HG03139 (cell line): Measurements from ENCODE around the gene TEX30.
"Not testable (repeated sequence)": the region's sequence is repeated elsewhere in the genome, so short reads cannot be mapped to it uniquely, and the experiment has no call there.

Experiments used
- ATAC-seq: cut with Tn5 transposase; IDR thresholded peaks from one replicate; pipeline ENCODE4 v1.9.1; 2021; ENCODE audit not compliant: unreplicated experiment

The TEX30 gene

DNA sequence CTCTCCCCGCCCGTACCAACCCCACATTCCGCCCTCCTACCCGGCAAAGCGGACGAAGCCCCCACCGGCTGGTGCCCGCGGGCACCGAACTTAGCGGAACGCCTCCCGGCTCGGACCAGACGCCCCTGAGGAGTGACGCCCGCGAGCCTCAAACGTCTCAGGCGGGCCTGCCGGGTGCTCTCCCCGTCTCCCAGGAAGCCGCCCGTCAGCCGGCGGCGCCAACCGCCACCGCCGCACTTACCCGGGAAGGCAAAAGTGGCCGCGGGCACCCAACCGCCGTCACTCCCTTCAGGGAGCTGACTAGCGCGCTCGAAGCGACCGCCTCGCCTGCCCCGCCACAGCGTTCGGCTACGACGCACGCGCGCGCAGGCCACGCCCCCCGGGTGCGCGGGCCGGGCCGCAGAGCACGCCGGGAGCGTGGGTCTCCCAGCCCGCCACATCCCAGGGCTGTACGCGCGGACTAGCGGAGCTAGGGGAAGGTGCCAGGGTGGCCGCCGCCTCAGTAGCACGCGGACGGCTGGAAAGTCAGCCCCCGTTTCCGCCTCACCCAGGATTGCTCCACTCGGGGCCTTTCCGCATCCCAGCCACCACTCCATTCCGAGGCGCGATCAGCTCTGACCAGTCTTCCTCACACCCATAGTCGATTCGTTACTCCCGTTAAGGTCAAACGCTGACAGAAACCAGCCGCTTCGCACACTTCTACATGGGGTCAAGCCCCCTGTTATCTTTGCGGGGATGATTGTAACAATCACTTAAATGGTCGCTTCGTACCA lies at the start of gene TEX30:
TSS of gene TEX30 (minus strand) at position 346 of the 773 bp plus-strand sequence. CDS start 3,760 bp downstream, outside the sequence.
- peak; percentile 91 for ATAC-seq

DNA sequence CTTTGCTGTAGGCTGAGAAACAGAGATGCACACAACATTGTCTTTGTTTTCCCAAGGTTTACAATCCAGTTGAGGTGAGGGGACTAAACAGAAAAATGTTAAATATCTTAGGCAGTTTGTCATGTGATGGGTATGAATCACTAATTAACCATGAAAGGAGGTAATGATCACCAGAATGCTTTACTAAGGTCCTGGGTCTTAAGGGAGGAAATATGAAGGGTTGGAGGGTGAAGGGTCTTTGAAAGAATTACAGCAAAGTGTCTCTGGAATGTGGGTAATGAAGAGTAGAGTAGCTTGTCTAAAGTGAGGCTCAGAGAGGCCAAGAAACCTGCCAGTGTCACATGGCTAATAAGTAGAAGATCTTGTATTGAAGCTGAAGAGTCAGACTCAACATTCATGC lies 44.3 kb upstream of the TEX30 start:
- ATAC-seq, result no peak

DNA sequence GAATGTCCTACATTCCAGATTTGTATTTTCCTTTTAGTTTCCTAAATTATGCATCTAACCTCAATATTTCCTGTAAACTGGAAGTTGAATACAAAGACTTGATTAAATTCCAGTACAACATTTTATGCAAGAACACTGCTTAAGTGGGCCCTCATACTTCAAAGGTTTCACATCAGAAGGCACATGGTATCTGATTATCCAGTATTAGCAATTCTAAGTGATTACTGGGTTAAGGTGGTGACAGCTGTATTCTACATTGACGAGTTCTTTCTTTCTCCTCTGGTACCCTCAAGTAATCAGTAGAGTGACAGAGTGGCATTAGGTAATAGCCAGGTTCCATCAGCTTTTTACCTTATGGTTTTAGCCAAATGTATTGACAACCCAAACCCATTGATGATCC lies 43.7 kb upstream of the TEX30 start:
- no peak for ATAC-seq

DNA sequence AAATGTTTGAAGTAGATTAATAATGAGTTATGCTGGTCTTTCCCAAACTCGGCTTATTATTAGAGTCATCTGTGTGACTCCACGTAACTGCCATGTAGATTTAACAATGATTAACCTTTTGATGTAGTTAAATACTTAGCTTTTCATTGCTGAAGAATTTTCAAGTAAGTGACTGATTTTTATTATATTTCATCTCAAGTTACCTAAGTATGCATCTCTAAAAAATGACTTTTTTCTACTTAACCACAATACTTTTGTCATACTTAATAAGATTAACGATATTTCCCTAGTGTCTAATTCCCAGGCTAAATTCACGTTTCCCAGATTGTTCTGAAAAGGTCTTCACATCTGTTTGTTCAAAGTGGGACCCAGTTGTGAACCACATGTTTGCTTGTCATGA lies 43.1 kb upstream of the TEX30 start:
- ATAC-seq, result no peak

DNA sequence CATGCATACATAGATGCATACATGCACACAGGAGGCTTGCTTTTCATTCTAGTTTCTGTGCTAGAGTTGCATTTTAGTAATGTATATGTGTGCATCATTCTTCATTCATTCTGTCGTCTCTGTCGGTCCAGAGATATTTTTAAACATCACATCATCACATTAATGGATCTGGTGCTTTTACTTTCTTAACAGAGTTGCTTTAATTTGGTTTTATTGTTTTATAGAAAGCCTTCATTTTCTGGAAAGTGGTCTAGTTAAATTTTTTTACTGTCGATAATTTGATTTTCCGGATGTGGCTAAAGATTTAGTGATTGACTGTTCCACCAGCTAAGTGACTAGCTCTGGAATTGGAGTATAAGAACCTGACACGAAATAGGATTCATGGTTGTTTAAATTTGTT lies 42.2 kb upstream of the TEX30 start:
- no peak for ATAC-seq

DNA sequence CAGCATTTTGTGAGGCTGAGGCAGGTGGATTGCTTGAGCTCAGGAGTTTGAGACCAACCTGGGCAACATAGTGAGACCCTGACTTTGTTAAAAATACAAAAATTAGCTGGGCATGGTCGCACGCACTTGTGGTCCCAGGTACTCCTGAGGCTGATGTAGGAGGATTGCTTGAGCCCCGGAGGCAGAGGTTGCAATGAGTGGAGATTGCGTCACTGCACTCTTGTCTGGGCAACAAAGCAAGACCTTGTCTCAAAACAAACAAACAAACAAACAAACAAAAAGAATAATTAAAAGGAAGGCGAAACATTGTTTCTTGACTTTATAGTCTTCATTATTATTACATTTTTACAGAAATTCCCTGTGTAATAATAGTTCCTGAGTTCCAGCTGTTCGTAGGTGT lies 41.2 kb upstream of the TEX30 start:
- ATAC-seq, result no peak

DNA sequence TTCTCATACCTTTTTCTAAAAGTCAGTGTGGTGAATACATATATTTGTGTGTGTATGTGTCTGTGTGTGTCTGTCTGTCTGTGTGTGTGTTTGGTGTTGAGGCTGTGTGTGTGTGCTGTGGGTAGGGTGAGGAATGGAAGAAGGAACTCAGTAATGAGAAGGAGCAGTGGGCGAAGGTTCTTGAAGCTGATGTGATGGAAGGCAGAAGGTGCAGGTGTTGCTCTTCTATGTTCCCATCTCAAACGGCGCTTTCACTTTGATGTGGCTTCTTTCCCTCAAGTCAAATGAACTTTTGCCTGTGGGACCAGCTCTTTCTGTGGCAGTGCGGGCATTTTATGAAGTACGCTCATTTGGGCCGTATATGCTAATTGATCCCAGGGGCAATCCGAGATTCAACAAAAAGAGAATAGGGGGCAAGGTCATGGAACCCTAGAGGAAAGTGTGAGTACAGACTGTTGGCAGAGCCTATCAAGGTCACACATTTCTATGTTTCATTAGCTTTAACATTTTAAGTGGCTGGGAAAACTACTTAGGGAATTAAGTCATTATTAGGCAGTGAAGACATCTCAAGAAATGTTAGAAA lies 40.5 kb upstream of the TEX30 start:
- ATAC-seq, result no peak

DNA sequence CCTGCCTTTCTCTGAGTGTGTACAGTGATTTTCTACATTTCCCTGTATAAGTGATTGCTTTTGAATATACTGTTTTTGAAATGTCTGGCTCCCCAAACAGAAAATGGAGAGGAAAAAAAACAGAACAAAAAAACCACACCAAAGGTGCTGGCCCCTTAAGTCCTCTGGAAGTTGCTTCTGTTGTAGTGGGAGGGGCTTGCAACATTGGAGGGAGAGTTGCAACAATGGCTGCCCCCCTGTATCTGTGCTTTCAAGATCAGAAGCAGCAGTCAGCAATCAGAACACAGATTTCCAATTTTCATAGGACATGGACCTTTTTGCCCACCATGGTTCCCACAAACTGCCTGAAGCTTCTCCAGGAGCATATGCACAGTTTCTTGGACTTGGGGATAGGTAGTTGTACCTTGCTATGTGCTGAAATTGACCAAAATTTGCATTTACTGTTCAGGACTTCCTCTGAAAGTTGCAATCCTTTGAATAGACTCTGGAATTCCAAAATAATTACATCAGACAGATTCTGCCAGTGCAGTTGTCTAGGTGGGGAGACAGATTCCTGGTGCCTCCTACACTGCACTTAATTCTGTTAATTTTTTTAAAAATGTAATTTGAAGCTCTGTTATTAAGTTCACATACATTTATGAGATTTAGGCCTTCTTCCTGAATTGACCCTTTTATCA lies 39.2 kb upstream of the TEX30 start:
- ATAC-seq, result no peak

DNA sequence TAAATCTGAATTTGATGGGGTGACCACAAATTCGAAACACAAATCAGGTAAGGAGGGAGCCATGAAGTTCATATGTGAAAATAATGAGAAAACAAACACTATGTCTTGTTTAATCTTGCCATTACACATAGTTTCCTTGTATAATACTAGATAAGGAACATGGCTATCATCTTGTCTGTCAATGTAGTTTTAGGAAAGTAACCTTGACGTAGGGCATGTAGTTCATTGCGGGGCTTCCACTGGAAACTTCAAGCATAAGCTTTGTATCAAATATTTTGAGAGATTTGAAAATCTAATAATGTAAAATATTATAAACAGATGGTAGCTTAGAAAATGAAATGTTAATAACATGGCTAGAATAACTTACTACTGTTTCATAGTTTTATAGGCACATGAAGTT lies 34.1 kb upstream of the TEX30 start:
- ATAC-seq, result no peak

DNA sequence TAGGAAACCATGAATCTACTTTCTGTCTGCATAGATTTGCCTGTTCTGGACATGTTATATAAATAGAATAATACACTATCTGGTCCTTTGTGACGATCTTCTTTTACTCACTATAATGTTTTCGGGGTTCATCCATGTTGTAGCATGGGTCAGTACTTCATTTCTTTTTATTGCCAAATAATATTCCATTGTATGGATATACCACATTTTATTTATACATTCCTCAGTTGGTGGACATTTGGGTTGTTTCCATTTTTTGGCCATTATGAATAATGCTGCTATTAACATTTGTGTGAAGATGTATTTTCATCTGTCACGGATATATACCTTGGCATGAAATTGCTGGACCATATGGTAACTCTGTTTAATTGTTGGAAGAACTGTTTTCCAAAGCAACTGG lies 32.1 kb upstream of the TEX30 start:
- no peak for ATAC-seq

DNA sequence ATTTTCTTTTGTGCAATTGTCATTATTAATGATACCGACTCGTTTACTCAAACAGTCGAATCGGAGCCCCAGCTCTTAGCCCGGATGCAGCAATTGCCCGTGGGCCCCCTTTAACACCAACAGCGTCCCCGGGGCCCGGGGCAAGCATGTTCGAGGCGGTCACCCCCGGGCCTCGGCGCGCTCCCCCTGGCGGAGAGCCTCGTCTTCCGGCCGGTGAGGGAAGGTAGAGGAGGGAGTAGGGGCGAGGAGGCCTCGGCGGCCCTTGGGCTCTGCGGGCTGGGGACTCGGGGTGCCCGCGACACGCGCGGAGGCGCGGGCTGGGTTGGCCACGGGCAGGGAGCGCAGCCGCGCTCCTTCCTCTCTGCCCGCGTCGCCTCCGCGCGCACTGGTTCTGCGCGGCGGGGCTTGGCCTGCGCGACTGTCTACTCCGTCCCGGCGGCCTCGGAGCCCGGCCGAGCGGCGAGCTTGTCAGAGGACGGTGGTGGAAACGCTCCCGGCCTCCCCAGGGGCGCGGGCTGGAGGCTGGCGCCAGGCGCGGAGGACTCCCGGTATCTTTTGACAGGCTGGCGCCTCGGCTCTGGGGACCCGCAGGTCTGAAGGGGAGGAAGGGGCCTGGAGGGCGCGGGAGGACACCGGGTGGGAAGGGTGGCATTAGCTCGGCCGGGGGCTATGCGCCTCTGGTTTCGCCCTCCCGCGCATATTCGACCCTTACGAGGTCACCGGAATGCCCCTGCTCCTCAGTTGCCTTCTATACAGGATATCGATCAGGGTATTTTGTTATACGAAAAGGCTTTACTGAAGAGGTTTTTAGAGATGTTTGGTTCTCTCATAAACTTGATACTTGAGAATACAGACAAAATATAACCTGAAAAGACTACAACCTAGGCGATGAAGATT lies 26.8 kb upstream of the TEX30 start:
- ATAC-seq, result peak; percentile 75

DNA sequence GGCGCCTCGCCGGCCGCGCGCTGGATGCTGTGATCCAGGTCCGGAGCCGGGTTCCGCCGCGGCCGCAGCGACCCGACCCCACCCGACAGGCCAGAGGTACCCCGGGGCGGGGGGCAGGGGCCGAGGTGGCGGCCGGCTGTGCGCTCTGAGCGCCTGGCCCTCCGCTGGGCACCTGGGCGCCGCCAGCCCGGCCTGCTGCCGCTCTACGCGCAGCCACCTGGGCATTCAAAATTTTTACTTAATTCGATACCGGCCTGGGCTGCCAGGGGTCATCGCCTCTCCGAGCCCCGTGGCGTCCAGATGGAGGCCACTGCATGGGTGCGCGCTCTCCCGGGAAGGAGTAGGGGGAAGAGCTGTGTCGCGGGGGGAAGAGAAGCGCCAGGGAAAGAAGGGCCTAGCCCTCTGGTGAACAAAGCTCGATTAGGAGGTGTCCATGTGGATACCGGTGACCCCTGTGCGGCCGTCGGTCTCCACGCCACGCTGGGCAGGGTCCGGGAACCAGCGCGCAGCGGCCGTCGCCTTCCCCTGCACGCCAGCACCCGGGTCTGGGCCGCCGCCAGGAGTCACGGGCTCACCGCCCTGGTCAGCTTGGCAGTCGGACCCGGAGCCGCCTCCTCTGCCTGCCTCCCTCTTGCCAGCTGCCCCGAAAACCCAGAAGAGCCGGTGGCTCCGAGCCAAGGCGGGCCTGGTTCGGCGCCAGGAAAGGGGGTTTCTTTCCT lies 26.0 kb upstream of the TEX30 start:
- peak; percentile 2 for ATAC-seq

DNA sequence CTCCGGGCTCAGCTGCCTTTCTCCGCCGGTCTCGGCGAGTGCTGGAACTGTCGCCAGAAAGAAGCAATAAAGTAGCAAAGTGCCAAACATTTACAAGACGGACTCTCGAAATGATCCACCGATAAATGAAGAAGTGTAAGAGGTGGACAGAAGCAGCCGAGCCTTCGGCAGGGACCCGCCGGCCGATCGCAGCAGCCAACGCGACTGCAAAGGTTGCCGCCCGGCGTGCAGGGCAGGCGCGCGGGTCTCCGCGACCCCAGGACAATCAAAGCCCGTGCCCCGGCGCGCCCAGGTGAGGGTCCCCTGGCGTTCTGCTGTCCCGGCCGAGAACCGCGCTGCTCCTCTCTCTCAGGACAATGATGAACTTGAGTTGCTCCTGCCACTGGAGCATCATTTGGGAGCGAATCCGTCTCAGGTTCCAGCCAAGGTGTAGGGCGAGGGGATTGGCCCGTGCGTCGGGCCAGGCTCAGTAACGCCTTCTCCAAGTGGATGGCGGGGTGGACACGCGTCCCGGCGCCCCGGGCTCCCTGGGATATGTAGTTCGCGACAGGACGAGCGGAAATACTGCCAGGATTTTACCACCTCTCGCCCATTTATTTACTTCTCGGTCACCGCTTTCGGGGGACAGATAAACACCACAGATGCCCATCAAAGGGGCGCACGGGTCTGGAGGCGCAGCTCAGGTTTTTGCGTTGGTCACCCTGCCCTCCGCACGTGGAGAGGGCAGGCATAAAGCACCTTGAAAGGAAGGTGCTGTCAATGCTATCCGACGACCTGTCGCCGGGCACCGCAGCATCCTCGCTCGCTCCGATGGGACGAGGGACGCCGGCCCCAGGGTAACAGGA lies 25.2 kb upstream of the TEX30 start, which contains the start of the genes BIVM and POGLUT2:
TSS of gene BIVM (plus strand) at position 539 of the 845 bp plus-strand sequence. CDS start 8,149 bp downstream, outside the sequence.
TSS of gene POGLUT2 (minus strand) at position 396 of the 845 bp plus-strand sequence. CDS start at position 90, 306 bp downstream.
- ATAC-seq, result peak; percentile 84

DNA sequence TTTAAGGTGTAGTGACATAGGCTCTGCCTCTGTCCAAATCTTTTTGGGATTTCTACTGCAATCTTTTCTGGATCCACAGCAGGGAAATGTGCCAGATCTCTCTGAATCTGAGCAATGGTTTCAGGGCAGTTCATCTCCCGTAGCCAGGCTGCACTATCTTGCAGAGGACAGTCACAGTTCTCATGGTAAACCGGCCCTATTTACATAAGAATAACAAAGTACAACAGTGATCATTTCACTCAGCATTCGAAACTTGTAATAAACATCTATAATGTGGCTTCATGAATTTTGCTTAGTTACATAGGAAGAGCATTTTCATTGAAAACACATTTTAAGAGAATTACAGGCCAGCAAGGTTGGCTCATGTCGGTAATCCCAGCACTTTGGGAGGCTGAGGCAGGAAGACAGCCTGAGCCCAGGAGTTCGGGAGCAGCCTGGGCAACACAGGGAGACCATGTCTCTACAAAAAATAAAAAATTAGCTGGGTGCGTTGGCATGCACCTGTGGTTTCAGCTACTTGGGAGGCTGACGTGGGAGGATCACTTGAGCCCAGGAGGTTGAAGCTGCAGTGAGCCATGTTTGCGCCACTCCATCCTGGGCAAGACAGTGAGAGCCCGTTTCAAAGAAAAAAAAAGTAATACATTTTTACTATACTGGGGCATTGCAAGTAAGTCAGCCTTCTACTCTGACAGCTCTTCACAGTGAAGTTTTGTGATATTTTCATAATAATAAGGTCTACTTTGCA lies 20.2 kb upstream of the TEX30 start:
- ATAC-seq, result no peak

DNA sequence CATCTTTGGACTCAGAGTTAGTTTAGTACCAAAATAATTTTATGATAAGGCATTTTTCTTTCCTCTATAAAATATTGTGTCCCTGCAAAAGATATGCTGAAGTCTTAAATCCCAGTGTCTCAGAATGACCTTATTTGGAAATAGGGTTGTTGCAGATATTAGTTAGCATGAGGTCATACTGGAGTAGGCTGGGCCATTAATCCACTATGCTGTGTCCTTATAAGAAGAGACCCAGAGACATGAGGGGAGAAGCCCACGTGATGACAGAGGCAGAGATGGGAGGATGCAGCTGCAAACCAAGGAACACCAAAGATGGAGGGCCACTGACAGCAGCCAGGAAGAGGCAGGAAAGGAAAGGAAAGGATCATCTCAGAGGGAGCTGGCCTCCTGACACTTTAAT lies 18.8 kb upstream of the TEX30 start:
- no peak for ATAC-seq

DNA sequence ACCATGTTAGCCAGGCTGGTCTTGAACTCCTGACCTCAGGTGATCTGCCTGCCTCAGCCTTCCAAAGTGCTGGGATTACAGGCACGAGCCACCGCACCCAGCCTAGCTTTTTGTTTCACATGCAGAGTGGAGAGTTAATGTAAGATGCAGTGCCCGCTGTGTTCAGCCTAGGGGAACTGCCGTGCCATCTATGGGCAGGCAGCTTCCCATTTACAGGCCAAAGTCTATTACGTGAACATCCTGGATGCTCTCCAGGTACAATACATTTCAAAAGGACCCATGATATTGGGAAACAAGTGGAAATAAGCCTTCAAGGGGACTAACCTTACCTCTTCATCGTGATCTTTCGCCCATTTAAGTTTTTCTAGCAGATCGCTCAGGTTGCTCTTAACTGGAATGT lies 15.1 kb upstream of the TEX30 start:
- ATAC-seq, result no peak

DNA sequence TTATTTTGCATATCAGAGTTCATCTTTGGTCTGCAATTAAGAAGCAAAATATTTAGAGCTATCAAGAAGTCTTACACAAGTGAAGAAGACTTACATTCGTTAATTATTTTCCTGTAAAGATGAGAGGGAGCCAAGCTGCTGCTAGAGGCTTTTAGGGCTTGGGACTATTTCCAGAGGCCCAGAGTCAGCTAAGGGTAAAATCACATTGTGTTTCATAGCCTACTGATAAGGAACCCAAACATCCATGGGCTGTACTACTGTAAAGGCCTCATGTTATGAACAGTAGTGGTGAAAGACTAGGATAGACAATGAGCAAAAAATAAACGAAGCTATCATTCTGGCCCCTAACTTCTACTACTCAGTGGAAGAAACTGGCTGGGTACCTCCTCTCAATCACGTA lies 10.9 kb upstream of the TEX30 start:
- no peak for ATAC-seq

DNA sequence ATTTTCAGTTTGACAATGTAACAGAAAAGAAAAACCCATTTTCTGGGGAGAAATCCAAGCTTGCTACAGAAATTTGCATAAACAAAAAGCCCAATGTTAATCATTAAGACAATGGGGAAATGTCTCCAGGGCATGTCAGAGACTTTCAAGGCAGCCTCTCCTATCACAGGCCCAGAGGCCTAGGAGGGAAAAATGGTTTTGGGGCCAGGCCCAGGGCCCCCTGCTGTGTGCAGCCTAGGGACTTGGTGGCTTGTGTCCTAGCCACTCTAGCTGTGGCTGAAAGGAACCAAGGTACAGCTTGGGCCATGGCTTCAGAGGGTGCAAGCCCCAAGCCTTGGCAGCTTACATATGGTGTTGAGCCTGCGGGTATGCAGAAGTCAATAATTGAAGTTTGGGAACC lies 8.0 kb upstream of the TEX30 start:
- no peak for ATAC-seq

DNA sequence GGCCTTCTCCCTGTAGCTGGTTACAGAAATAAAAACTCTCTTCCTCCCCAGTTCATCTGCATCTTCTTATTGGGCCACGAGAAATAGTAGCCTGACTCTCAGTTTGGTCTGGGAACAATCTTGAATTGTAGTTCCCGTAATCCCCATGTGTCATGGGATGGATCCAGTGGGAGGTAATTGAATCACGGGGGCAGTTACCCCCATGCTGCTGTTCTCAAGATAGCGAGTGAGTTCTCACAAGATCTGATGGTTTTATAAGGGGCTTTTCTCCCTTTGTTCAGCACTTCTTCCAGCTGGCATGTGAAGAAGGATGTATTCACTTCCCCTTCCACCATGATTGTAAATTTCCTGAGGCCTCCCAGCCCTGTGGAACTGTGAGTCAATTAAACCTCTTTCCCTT lies 7.1 kb upstream of the TEX30 start:
- ATAC-seq, result not testable (repeated sequence)
